K562 (cell line): Measurements from ENCODE around the gene PLEKHM3. TPM values are rescaled to one million over a fixed set of nuclear protein-coding genes. Genes with fewer than 3 reads are reported as not detected.

Source experiments
- E2F4 ChIP-seq: sonication (generic); formaldehyde crosslinking; IDR thresholded peaks from 2 replicates; pipeline ENCODE4 v1.8.0; 2022; ENCODE audit warnings: mild to moderate bottlenecking, low read depth, missing genetic modification reagents
- GABPA ChIP-seq: fragments of 200-800 bp; sonication (Bioruptor generic); conservative IDR thresholded peaks from 2 replicates; pipeline ENCODE4 v1.6.1; 2016; ENCODE audit warnings: low read depth, missing genetic modification characterization, missing compliant biosample characterization
- MCM5 ChIP-seq: fragments of 450-650 bp; IDR thresholded peaks from 2 replicates; pipeline ENCODE4 v1.6.1; 2016; ENCODE audit warnings: low read depth
- RBBP5 ChIP-seq: fragments of 200-600 bp; sonication (generic); IDR thresholded peaks from 2 replicates; pipeline ENCODE4 v1.6.1; 2012; ENCODE audit warnings: borderline replicate concordance, mild to moderate bottlenecking, low read length, control low read depth, inconsistent platforms; ENCODE audit not compliant: insufficient read depth, poor library complexity, severe bottlenecking
- SMAD2 ChIP-seq: fragments of 150-350 bp; IDR thresholded peaks from 2 replicates; pipeline ENCODE4 v1.6.1; 2014; ENCODE audit warnings: low read depth, mild to moderate bottlenecking, low read length
- SRSF3 ChIP-seq: fragments of 200-400 bp; formaldehyde crosslinking; IDR thresholded peaks from 2 replicates; pipeline ENCODE4 v1.6.1; 2016; ENCODE audit warnings: mild to moderate bottlenecking, low read length, moderate library complexity; ENCODE audit not compliant: insufficient read depth
- THAP7 ChIP-seq: fragments of 250-450 bp; sonication (Bioruptor Pico); IDR thresholded peaks from 2 replicates; pipeline ENCODE4 v1.5.0; 2021
- U2AF2 ChIP-seq: fragments of 200-400 bp; formaldehyde crosslinking; optimal IDR thresholded peaks from 2 replicates; pipeline ENCODE3; 2017; ENCODE audit warnings: low read depth, mild to moderate bottlenecking, low read length
- ZNF134 ChIP-seq: fragments of 250-450 bp; sonication (Bioruptor Pico); conservative IDR thresholded peaks from 2 replicates; pipeline ENCODE4 v1.4.0; 2020
- ZNF197 ChIP-seq: fragments of 200-800 bp; sonication (Bioruptor generic); IDR thresholded peaks from 2 replicates; pipeline ENCODE4 v1.6.1; 2016; ENCODE audit warnings: low read depth, missing genetic modification characterization, missing compliant biosample characterization
- ZNF41 ChIP-seq: fragments of 250-450 bp; sonication (Bioruptor Pico); conservative IDR thresholded peaks from 2 replicates; pipeline ENCODE4 v1.4.0; 2020; ENCODE audit warnings: mild to moderate bottlenecking
- ZNF512 ChIP-seq: IDR thresholded peaks from 2 replicates; pipeline ENCODE4 v1.6.1; 2016; ENCODE audit warnings: missing genetic modification characterization, missing compliant biosample characterization
- ZNF76 ChIP-seq: fragments of 250-450 bp; sonication (Bioruptor Pico); IDR thresholded peaks from 2 replicates; pipeline ENCODE4 v1.4.0; 2020; ENCODE audit warnings: mild to moderate bottlenecking, moderate library complexity, borderline replicate concordance
- ZNF780A ChIP-seq: fragments of 250-450 bp; sonication (Bioruptor Pico); IDR thresholded peaks from 2 replicates; pipeline ENCODE4 v1.5.0; 2021; ENCODE audit warnings: mild to moderate bottlenecking
- polyA plus RNA-seq, 8 experiments: library from polyadenylated mRNA; depleted of rRNA in 4 of 8; stranded (reverse) in 5 of 8; unstranded in 3 of 8; fragments of >200 nt; fragmentation: Nextera tagmentation in 2 of 8; fragmentation: Illumina TruSeq in 1 of 8; extraction: Ambion mirVana in 2 of 8; extraction: Trizol in 1 of 8; gene quantifications; 2 replicates each; pipeline versions ENCODE4 v1.2.1 to v1.2.3, GENCODE V29; 2011 to 2014; ENCODE audit warnings: inconsistent platforms in 1 of 8, missing spikeins in 1 of 8
- total RNA-seq, 7 experiments: library from RNA; depleted of rRNA in 6 of 7; stranded (reverse); fragments of >200 nt in 6 of 7; fragmentation: Illumina TruSeq in 2 of 7; extraction: Trizol in 2 of 7; gene quantifications; 2 replicates each; pipeline versions ENCODE4 v1.2.1 to v1.2.3, GENCODE V29; 2011 to 2021; ENCODE audit warnings: low replicate concordance in 1 of 7
- TF ChIP-seq, protein P1 (sequence below): sonication (generic); formaldehyde crosslinking; IDR thresholded peaks from 2 replicates; pipeline ENCODE4 v1.8.0; 2022; ENCODE audit warnings: missing genetic modification reagents, mild to moderate bottlenecking, borderline replicate concordance
- TF ChIP-seq, protein P2 (sequence below): fragments of 450-650 bp; IDR thresholded peaks from 2 replicates; pipeline ENCODE4 v1.7.1; 2018; ENCODE audit warnings: mild to moderate bottlenecking, low read depth; ENCODE audit not compliant: partially characterized antibody
- TF ChIP-seq, protein P3 (sequence below): sonication (generic); formaldehyde crosslinking; IDR thresholded peaks from 2 replicates; pipeline ENCODE4 v1.4.0; 2020; ENCODE audit warnings: mild to moderate bottlenecking, missing genetic modification reagents

The PLEKHM3 gene
- total and polyA plus RNA-seq, 9 of the 15 experiments (the other 6 are each of a cell fraction or from before 2014, with no cell fraction given) = 0.24 to 1.6 (median 1.0) TPM

DNA sequence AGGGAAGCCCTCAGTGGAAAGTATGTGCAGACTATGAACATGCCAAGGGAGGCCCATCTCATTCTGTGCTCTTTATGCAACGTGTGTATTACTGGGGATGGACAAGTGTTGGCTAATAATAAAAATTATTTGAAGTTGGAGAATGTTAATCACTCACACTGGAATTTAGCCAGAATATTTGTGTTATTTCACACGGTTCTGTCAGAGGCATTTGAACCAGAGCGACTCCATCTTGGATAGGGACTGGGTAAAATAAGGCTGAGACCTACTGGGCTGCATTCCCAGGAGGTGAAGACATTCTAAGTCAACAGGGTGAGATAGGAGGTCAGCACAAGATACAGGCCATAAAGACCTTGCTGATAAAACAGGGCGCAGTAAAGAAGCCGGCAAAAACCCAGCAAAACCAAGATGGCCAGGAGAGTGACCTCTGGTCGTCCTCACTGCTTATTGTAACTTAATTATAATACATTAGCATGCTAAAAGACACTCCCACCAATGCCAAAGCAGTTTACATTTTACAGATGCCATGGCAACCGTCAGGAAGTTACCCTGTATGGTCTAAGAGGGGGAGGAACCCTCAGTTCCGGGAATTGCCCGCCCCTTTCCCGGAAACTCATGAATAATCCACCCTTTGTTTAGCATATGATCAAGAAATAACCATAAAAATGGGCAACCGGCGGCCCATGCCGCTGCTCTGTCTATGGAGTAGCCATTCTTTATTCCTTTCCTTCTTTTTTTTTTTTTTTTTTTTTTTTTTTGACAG, 253.1 kb downstream of the PLEKHM3 start (continued):
- TF ChIP-seq ZNF197 (peak; percentile 100), U2AF2 (no peak), SRSF3 (no peak), SMAD2 (no peak), ZNF76 (CRISPR knock-in tag) (peak; percentile 99), ZNF512 (no peak), GABPA (tag) (peak; percentile 72), RBBP5 (no peak), THAP7 (CRISPR knock-in tag) (peak; percentile 91), MCM5 (no peak), ZNF41 (CRISPR knock-in tag) (peak; percentile 99), ZNF780A (CRISPR knock-in tag) (peak; percentile 92), ZNF134 (CRISPR knock-in tag) (peak; percentile 96), E2F4 (CRISPR knock-in tag) (no peak)
- TF ChIP-seq, protein P1, sequence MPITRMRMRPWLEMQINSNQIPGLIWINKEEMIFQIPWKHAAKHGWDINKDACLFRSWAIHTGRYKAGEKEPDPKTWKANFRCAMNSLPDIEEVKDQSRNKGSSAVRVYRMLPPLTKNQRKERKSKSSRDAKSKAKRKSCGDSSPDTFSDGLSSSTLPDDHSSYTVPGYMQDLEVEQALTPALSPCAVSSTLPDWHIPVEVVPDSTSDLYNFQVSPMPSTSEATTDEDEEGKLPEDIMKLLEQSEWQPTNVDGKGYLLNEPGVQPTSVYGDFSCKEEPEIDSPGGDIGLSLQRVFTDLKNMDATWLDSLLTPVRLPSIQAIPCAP = no peak
- TF ChIP-seq, protein P2, sequence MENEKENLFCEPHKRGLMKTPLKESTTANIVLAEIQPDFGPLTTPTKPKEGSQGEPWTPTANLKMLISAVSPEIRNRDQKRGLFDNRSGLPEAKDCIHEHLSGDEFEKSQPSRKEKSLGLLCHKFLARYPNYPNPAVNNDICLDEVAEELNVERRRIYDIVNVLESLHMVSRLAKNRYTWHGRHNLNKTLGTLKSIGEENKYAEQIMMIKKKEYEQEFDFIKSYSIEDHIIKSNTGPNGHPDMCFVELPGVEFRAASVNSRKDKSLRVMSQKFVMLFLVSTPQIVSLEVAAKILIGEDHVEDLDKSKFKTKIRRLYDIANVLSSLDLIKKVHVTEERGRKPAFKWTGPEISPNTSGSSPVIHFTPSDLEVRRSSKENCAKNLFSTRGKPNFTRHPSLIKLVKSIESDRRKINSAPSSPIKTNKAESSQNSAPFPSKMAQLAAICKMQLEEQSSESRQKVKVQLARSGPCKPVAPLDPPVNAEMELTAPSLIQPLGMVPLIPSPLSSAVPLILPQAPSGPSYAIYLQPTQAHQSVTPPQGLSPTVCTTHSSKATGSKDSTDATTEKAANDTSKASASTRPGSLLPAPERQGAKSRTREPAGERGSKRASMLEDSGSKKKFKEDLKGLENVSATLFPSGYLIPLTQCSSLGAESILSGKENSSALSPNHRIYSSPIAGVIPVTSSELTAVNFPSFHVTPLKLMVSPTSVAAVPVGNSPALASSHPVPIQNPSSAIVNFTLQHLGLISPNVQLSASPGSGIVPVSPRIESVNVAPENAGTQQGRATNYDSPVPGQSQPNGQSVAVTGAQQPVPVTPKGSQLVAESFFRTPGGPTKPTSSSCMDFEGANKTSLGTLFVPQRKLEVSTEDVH = no peak
- TF ChIP-seq, protein P3, sequence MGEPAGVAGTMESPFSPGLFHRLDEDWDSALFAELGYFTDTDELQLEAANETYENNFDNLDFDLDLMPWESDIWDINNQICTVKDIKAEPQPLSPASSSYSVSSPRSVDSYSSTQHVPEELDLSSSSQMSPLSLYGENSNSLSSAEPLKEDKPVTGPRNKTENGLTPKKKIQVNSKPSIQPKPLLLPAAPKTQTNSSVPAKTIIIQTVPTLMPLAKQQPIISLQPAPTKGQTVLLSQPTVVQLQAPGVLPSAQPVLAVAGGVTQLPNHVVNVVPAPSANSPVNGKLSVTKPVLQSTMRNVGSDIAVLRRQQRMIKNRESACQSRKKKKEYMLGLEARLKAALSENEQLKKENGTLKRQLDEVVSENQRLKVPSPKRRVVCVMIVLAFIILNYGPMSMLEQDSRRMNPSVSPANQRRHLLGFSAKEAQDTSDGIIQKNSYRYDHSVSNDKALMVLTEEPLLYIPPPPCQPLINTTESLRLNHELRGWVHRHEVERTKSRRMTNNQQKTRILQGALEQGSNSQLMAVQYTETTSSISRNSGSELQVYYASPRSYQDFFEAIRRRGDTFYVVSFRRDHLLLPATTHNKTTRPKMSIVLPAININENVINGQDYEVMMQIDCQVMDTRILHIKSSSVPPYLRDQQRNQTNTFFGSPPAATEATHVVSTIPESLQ = no peak
